ENCODE results near the gene OR11H6. TPM values are rescaled to one million over a fixed set of nuclear protein-coding genes. Genes with fewer than 3 reads are reported as not detected.
"Not testable (repeated sequence)": the region's sequence is repeated elsewhere in the genome, so short reads cannot be mapped to it uniquely, and the experiment has no call there.

OR11H6 gene
- total and polyA plus RNA-seq, 5 donors: not detected

DNA sequence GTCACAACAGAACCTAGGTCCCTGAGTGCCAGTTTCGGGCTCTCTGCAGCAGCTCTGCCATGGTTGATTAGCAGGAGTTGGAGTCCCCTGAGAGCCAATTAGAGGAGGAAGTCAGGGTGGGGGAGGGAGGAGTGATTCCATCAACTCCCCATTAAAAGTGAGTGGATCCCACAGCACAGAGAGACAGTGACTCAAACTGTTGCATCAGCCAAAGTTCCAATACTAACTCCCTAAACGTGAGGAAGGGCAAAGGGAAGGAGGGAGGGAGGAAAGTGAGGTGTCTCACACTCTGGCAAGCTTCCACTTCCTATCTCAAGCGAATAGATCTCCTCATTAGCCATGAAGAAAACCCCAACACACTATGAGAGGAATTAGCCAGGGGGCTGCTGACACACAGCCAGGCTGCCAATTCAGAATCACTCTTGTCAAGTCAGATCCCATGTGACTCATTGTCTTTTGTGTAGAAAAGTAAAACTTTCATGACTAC, 39.2 kb downstream of the OR11H6 start:
- Histone ChIP-seq H3K4me3 (ENCODE audit: low read length) (no peak overlapping the region), H3K4me1 (ENCODE audit: control insufficient read depth, insufficient read depth, low read length) (no peaks in the 10 kb centered on the region), H3K27me3 (ENCODE audit: control insufficient read depth, insufficient read depth) (no peaks in the 10 kb centered on the region), H3K9me3 (ENCODE audit: control insufficient read depth, low read length) (no peaks in the 10 kb centered on the region), H3K27ac (ENCODE audit: low read length) (no peak overlapping the region)
- DNase-seq: no peak
- ATAC-seq: no peak
- 38% methylated on average over 3 of the region's 3 CpGs for WGBS
- intact Hi-C loops (cut with DNase I): no loop called here

- H3K4me3 ChIP-seq (ENCODE audit: low read length); H3K27me3 ChIP-seq (ENCODE audit: control insufficient read depth, insufficient read depth); ATAC-seq; DNase-seq; H3K4me1 ChIP-seq (ENCODE audit: control insufficient read depth, insufficient read depth, low read length); H3K9me3 ChIP-seq (ENCODE audit: control insufficient read depth, low read length); H3K27ac ChIP-seq (ENCODE audit: low read length); intact Hi-C loops (cut with DNase I): not testable (repeated sequence)
- 88% methylated on average over 5 of the region's 5 CpGs for WGBS
Observed at GRCh38 chr14:20264361-20264760, 40.9 kb downstream of the OR11H6 start.

GRCh38 chr14:20274062-20274461, 50.6 kb downstream of the OR11H6 start:
- WGBS: 98% methylated on average over 2 of the region's 2 CpGs
- no peak for ATAC-seq
- intact Hi-C loops (cut with DNase I): no loop called here
- Histone ChIP-seq H3K4me3 (ENCODE audit: low read length) (no peak overlapping the region), H3K27me3 (ENCODE audit: control insufficient read depth, insufficient read depth) (no peaks in the 10 kb centered on the region), H3K4me1 (ENCODE audit: control insufficient read depth, insufficient read depth, low read length) (no peaks in the 10 kb centered on the region), H3K27ac (ENCODE audit: low read length) (no peak overlapping the region), H3K9me3 (ENCODE audit: control insufficient read depth, low read length) (no peaks in the 10 kb centered on the region)
- no peak for DNase-seq

Other genes with a start within 250 kb of the OR11H6 start
- gene OR4K15, start 248.1 kb upstream of the OR11H6 start, total RNA-seq: not detected
- not detected for gene OR4K15, start 248.1 kb upstream of the OR11H6 start, polyA plus RNA-seq
- gene OR4Q2, start 221.5 kb upstream of the OR11H6 start, total RNA-seq: not detected
- gene OR4Q2, start 221.5 kb upstream of the OR11H6 start, polyA plus RNA-seq: not detected
- gene OR4K14, start 204.4 kb upstream of the OR11H6 start, total RNA-seq: not detected
- gene OR4K14, start 204.4 kb upstream of the OR11H6 start, polyA plus RNA-seq: not detected
- not detected for gene OR4K13, start 187.7 kb upstream of the OR11H6 start, total RNA-seq
- not detected for gene OR4K13, start 187.7 kb upstream of the OR11H6 start, polyA plus RNA-seq
- gene OR4L1, start 163.7 kb upstream of the OR11H6 start, total RNA-seq: not detected
- gene OR4L1, start 163.7 kb upstream of the OR11H6 start, polyA plus RNA-seq: not detected
- gene OR4K17, start 113.0 kb upstream of the OR11H6 start, total RNA-seq: not detected
- not detected for gene OR4K17, start 113.0 kb upstream of the OR11H6 start, polyA plus RNA-seq
- not detected for gene OR4N5, start 84.9 kb upstream of the OR11H6 start, total RNA-seq
- gene OR4N5, start 84.9 kb upstream of the OR11H6 start, polyA plus RNA-seq: not detected
- not detected for gene OR11G2, start 32.8 kb upstream of the OR11H6 start, total RNA-seq
- not detected for gene OR11G2, start 32.8 kb upstream of the OR11H6 start, polyA plus RNA-seq
- gene OR11H7, start 5.3 kb downstream of the OR11H6 start, total RNA-seq: not detected
- gene OR11H7, start 5.3 kb downstream of the OR11H6 start, polyA plus RNA-seq: not detected
- not detected for gene OR11H4, start 15.6 kb downstream of the OR11H6 start, total RNA-seq
- gene OR11H4, start 15.6 kb downstream of the OR11H6 start, polyA plus RNA-seq: not detected
- gene TTC5, start 82.2 kb downstream of the OR11H6 start, total RNA-seq: 10 to 100 TPM in 2 of 4 donors, 1 to 10 TPM in 2; 8.3 to 12.0 (median 9.5) TPM
- 4.5 TPM for gene TTC5, start 82.2 kb downstream of the OR11H6 start, polyA plus RNA-seq
- 10 to 100 TPM; 41.0 to 58.2 (median 49.5) TPM for gene CCNB1IP1, start 109.6 kb downstream of the OR11H6 start, total RNA-seq
- 72.1 TPM for gene CCNB1IP1, start 109.6 kb downstream of the OR11H6 start, polyA plus RNA-seq
- gene PARP2, start 119.9 kb downstream of the OR11H6 start, total RNA-seq: 10 to 100 TPM; 11.9 to 17.9 (median 16.3) TPM
- 14.3 TPM for gene PARP2, start 119.9 kb downstream of the OR11H6 start, polyA plus RNA-seq
- 10 to 100 TPM in 3 of 4 donors, 1 to 10 TPM in 1; 7.4 to 14.1 (median 13.1) TPM for gene TEP1, start 189.8 kb downstream of the OR11H6 start, total RNA-seq
- 7.9 TPM for gene TEP1, start 189.8 kb downstream of the OR11H6 start, polyA plus RNA-seq
- gene KLHL33, start 212.5 kb downstream of the OR11H6 start, total RNA-seq: 1 to 10 TPM in 2 of 4 donors, under 1 TPM in 2; 0.33 to 1.7 (median 0.92) TPM
- 0.68 TPM for gene KLHL33, start 212.5 kb downstream of the OR11H6 start, polyA plus RNA-seq
- gene OSGEP, start 231.1 kb downstream of the OR11H6 start, total RNA-seq: 10 to 100 TPM; 17.6 to 21.9 (median 19.5) TPM
- gene OSGEP, start 231.1 kb downstream of the OR11H6 start, polyA plus RNA-seq: 18.1 TPM
- 10 to 100 TPM; 71.5 to 95.2 (median 90.3) TPM for gene APEX1, start 231.5 kb downstream of the OR11H6 start, total RNA-seq
- gene APEX1, start 231.5 kb downstream of the OR11H6 start, polyA plus RNA-seq: 75.8 TPM
- 10 to 100 TPM; 16.2 to 23.7 (median 23.4) TPM for gene PIP4P1, start 237.7 kb downstream of the OR11H6 start, total RNA-seq
- gene PIP4P1, start 237.7 kb downstream of the OR11H6 start, polyA plus RNA-seq: 21.0 TPM
- gene PNP, start 245.7 kb downstream of the OR11H6 start, total RNA-seq: 10 to 100 TPM in 1 of 4 donors, 1 to 10 TPM in 3; 6.2 to 17.2 (median 7.2) TPM
- 8.6 TPM for gene PNP, start 245.7 kb downstream of the OR11H6 start, polyA plus RNA-seq

Measured in right cardiac atrium (tissue), 5 donors.